NCI-H524 (cell line): Measurements from ENCODE around the gene PRPF19.

Experiments
- DNase-seq, 2 experiments: peaks; one replicate each; lab custom pipeline; 2025; lab: John Stamatoyannopoulos, UW

Gene PRPF19

GRCh38 chr11:60905551-60906113, 753 bp downstream of the PRPF19 start:
- peak in 1 of 2 experiments; percentile 29 for DNase-seq

DNA sequence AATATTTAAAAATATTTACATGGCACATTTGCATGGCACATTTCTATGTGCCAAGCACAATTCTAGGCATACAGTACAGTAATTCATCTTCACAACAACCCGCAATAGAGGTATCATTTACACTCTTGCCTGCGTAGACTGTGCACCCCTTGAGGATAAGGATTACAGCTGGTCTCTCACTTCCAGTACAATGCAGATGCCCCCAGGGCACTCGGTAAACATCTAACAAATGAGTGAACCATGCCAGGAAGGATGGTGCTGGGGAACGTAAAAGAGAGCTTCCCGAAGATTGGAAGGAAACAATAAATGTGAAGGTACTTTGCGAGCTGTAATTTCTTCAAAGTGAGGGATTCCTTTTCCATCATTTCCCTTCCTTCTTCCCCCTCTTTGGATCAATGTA, 1.3 kb downstream of the PRPF19 start:
- no peak for DNase-seq

DNA sequence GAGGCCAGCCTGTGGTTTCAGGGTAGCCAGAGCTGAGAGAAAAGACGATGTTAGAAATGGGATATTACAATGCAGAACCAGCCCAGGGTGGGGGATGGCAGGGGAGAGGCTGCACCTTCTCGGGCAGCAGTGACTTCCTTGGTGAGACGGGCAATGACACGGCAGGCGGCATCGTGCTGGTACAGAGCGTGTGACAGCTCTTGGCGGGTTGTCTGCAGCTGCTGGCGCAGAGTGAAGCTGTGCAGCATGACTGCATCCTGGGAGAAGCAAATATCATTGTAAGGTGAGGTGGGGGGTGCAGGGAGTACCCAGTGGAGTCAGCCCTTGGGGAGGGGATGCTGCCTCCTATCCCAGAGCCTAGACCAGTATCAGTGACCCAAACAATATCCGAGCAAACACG, 3.8 kb downstream of the PRPF19 start:
- DNase-seq: no peak

DNA sequence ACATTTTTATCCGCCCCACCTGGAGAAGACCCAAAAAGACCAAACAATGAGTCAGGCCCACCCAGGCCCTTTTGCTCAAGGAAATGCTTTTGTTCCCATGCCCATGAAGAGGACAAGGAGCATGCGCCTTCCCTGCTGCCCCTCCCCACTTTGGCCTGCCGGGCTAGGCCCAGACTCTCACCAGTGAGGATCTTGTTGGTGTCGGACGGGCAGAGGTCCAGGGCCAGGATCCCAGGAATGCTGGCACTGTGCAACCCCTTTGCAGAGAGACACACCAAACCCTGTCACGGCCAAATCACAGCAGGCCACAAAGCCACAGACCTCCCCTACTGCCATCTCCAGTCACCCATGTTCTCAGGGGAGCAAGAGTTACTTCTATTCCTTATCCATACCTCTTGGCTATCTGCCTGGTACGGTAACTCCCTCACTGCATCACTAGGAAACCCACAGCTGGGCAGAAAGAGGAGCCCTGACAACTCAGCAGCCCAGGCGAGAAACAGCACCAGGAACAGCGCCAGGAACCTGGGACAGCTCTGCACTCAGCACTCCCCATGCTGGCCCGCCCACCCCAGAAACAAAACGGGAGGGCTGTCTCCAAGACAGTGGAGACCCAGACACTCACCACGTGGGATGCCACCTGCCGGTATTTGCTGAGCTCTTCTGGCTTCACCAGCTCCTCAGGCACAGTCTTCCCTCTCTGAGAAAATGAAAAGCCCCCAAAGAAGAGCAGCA, 5.5 kb downstream of the PRPF19 start:
- no peak for DNase-seq

DNA sequence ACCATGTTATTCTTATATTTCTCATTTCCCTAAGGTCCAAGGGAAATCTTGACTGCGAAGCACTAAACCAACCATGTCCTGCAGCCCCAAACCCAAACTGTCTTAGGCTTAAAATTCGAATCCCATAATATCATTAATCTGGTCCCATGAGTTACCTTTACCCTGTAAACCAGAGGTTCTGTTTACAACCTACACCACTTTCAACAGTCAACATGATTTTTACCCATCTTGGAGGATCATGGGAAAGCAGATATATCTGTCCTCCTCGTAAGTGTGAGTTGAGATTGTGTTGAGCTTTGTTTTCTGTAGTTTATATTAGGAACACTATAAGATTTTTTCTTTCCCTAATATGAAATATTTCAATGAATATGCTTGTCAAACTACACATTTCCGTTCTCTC, 6.4 kb downstream of the PRPF19 start:
- no peak for DNase-seq

- peak in 1 of 2 experiments; percentile 48 for DNase-seq
Measured at GRCh38 chr11:60899046-60899936, 7.1 kb downstream of the PRPF19 start.

DNA sequence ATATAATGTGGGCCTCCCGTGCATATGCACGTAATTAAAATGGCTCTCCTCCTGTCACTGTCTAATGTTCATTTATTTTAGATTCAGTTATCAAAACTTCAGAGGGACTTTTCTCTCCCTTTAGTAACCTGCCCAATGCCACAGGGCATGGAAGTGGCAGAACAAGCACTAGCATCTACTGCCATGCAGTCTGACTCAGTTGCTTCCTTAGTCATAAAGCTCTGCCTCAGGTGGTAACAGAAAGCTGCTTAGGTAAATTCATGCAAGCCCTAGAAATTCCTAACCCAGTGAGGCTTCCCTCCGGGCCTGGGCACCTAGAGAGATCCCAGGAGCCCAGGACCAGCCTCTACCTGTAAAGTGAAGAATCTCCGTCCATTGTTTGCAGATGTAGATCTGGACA, 8.9 kb downstream of the PRPF19 start:
- no peak for DNase-seq

GRCh38 chr11:60895687-60896086, 10.7 kb downstream of the PRPF19 start:
- DNase-seq: no peak

- DNase-seq: no peak
Measured at GRCh38 chr11:60891103-60891741, 15.2 kb downstream of the PRPF19 start.

DNA sequence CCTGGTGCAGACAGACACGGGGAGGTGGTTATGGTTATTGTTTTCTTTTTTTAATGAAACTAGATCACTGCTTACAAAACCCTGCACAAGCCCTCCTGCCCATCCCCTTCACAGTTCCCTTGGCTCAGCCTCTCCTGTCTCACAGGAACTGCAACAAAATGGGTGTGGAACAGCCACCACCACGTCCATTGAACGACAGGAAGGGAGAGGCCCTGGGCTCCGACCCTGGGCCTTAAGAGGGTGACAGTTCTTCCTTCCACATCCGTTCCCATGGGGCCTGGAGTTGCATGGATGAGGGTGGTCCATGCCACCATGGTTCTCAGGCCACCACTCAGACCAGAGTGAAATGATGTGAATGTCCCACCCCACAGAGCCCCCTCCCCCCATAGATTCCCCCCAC, 15.7 kb downstream of the PRPF19 start:
- no peak for DNase-seq

- no peak for DNase-seq
Measured at GRCh38 chr11:60889869-60890311, 16.5 kb downstream of the PRPF19 start.

DNA sequence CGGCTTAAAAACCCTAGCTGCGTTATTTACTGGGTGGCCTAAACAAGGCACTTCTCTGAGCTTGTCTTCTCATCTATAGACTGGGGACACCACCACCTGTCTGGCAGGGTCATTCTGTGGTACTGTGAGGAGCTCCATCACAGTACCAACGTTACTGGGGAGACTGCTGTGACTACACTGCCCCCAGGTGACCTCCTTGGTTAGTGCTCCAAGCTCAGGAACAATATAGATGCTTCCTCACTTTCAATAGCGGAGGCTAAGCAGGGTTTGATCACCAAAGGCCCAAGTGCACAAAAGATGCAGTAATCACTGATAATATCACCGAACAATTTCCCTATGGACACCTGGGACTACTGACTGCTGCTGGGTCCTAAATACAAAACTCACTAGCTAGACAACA, 18.8 kb downstream of the PRPF19 start:
- DNase-seq: peak; percentile 51 to 78

- no peak for DNase-seq
Measured at GRCh38 chr11:60880643-60881282, 25.6 kb downstream of the PRPF19 start.

GRCh38 chr11:60879971-60880588, 26.3 kb downstream of the PRPF19 start:
- DNase-seq: no peak

- no peak for DNase-seq
Measured at GRCh38 chr11:60879104-60879503, 27.3 kb downstream of the PRPF19 start.

- DNase-seq: no peak
Measured at GRCh38 chr11:60878245-60879101, 27.9 kb downstream of the PRPF19 start.

- no peak for DNase-seq
Measured at GRCh38 chr11:60876168-60876485, 30.3 kb downstream of the PRPF19 start.

- DNase-seq: peak in 1 of 2 experiments; percentile 36
Measured at GRCh38 chr11:60875366-60876167, 30.8 kb downstream of the PRPF19 start.
